RKO (cell line): ENCODE results near the gene SDHAF3.
"Not testable (repeated sequence)": the region's sequence is repeated elsewhere in the genome, so short reads cannot be mapped to it uniquely, and the experiment has no call there.

Source experiments
- DNase-seq: peaks from one replicate; pipeline ENCODE4 v3.0.0-alpha.2; 2016; ENCODE audit warnings: low spot score

The SDHAF3 gene

DNA sequence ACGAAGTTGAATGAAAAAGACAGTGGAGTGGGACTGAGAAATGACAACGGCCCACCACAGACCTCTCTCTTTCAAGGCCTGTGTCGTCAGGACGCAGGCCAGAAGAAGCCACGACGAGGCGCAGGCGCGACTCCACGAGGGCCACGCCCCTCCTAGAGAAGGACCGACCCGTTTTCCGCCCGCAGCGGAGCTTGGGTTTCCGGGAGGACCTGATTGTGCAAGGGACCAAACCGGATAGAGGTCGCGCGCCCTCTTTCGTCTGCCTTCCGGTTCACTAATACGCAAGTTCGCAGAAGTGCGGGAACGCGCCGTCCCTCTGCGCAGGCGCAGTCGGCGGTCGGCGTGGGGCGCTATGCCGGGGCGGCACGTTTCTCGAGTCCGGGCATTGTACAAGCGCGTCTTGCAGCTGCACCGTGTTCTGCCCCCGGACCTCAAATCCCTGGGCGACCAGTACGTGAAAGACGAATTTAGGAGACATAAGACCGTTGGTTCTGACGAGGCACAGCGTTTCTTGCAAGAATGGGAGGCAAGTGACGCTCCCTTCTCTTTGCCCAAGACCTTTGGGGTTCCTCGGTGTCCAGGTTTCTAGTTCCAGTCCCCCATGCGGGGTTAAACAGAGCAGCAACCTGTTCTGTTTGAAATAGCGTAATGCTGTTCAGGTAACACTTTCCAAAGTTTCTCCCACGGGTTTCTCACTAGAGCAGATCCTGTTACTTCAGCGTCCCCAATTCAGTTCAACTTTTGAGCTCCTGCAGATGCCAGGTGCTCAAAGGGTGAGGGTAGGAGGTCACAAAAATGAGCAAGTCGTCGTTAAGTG, at the start of gene SDHAF3:
SDHAF3 (plus strand) TSS at position 327 of the 817 bp plus-strand sequence; CDS start at position 353, 26 bp downstream.
- DNase-seq, result peak; percentile 100

DNA sequence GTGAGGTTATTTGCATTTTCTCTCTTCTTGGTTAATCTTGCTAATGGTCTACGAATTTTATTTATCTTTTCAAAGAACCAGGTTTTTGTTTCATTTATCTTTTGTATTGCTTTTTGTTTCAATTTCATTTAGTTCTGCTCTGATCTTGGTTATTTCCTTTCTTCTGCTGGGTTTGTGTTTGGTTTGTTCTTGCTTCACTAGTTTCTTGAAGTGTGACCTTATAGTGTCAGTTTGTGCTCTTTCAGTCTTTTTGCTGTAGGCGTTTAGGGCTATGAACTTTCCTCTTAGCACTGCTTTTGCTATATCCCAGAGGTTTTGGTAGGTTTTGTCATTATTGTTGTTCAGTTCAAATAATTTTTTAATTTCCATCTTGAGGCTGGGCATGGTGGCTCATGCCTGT, 45.5 kb upstream of the SDHAF3 start:
- DNase-seq, result not testable (repeated sequence)

DNA sequence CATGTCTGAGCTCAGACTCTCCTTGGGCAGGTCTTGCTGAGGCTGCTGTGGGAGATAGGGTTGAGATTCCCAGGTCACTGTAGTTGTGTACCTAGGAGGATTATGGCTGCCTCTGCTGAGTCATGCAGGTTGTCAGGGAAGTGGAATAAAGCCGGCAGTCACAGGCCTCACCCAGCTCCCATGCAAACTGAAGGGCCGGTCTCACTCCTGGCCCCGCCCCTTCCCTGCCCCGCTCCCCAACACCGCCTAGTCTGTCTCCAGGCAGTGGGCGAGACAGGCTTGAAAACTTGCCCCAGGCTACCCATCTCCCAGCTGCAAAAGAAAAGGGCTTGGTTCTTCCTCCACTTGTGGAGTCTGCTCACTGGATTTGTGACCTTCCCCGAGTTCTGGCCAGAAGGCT, 41.6 kb upstream of the SDHAF3 start:
- DNase-seq, result no peak

DNA sequence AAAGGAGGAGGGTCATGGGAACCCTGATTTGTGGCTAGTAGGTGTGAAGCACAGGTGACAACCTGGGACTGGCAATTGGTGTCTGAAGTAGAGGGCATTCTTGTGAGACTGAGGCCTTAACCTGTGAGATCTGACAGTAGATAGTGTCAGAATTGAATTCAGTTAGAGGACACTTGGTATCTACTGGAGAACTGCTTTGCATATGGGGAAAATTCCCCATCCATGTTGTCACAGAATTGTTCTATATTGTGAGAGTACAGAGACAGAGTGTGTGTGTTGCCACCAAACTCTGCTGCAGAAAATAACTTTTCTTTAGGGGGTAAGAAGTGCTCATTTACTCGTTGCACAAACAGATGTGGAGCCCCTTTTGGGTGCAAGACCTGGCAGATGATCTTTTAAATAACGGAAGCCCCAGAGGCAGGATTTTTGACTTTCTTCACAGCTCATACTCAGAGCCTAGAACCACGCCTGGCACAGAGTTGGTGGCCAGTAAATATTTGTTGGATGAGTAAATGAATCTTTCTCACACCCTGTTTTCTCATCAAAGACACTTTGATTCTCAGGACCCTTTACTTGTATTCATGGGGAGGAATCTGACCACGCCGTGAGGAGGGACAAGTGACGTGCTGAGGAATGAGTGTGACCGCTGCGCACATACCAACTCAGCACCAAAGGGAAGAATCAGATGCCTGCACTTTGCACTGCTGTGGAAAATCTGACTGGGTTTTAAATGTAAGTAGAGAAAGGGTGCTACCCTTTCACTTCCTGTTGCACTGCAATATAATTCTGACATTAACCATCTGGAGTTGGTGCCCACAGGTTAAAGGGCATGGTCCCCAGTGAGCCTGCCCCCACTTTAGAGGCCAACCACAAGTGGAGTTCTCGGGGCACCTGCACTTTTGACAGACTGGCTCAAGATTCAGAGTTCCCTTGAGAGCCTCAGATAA, 39.2 kb upstream of the SDHAF3 start:
- DNase-seq, result no peak

DNA sequence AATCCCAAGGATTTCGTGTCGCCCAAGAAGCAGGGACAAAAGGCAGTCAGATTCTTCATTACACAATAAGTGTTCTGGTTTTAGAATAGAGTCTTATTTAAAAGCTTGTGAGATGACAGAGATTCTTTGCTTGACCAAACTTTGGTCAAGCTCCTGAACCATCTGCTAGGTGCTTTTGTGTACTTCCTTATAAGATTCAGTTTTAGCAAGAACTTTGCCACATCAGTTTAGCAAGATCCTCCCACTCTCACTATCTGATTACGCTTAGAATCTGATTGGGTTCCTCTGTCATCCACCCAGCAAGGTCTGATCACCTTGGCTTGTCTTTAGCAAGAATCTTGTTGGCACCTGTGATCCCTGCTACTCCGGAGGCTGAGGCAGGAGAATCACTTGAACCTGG, 38.2 kb upstream of the SDHAF3 start:
- DNase-seq, result no peak

DNA sequence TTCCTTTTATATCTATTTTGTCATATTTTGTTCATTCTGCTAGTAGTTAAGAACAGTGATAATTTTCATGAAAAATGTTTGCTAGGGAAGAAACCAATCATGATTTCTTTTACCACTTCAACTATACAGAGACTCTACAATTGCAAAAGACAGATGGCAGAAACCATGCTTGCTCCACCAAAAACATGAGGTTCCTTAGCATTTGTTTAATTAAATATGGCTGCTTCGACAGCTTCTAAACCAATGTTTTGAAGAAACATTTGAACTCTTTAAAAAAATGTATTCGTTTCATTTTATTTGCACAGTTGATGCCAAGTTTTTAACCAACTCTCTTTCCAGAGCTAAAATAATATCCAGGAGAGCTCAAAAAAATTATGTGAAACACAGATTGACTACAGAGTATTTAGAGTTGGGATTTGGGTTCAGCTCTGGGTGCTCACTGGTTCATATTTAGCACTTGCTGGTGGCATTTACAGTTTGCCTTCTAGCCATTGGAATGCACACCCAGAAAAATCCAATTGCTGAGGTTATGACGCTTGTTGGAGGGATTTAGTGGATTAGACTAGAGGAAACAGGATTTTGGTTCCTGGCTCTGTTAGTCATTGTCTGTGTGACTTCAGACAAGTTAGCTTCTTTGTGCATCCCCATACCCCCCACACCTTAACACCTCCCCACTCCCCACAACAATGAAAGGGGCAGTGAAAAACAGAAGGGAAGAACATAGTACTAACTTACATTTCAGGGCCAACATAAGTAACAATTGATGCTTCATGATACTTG, 35.8 kb upstream of the SDHAF3 start:
- no peak for DNase-seq

DNA sequence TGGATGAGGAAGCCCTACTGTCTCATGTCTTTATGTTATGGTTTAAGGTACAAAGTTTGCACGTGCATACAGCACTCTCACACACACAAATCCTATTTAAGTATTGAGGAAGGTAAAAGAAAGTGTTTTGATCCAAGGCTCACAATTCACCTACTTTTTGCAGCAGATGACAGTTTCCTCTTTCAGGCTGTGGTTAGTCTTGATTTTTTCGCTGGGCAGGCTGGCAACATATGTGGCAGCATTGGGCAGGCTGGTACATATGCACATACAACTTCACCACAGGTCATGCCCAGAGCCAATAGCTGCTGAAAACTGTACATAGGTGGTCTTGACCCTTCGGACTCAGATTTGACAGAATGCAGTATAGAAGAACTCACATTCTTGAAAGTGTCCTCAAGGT, 29.1 kb upstream of the SDHAF3 start:
- DNase-seq, result no peak

DNA sequence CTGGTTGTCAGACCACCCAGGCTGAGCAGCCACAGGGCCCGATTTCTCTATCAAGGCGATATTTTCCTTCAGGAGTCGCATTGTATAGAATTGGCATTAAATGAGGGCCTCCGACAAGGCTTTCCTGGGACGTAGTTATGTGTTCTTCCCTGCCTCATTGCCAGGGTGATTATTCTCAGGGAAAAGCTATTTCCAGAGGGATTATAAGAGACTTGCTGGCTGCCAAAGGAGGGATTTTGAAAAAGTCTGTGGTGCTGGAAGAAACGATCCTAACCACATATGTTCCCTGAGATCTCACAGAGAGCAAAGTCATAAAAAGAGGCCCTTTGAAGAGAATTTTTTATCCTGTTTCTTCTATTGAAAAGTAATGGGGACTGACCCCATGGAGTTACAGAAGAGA, 27.7 kb upstream of the SDHAF3 start:
- no peak for DNase-seq

DNA sequence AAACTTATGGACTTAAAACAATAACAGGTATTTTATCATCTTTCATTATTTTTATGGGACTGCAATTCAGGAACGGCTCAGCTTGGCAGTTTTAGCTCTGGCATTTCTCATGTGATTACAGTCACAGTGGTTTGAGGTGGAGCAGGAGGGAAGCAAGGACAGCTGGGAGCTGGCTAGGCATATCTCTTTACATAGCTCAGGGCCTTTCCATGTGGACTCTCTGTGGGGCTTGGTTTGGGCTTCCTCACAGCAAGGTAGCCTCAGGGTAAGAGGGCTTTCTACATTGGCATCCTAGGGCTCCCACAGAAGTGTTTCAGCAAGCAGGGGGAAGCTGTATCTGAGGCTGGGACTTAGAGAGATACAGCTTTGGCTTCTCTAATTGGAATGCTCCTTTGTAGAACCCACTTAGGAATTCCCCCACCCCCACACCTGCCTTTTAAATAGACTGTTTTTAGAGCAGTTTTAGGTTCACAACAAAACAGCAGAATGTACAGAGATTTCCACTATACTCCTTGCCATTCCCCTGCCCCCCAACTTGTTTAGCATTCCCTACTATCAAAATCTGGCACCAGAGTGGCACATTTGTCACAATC, 26.6 kb upstream of the SDHAF3 start:
- no peak for DNase-seq

DNA sequence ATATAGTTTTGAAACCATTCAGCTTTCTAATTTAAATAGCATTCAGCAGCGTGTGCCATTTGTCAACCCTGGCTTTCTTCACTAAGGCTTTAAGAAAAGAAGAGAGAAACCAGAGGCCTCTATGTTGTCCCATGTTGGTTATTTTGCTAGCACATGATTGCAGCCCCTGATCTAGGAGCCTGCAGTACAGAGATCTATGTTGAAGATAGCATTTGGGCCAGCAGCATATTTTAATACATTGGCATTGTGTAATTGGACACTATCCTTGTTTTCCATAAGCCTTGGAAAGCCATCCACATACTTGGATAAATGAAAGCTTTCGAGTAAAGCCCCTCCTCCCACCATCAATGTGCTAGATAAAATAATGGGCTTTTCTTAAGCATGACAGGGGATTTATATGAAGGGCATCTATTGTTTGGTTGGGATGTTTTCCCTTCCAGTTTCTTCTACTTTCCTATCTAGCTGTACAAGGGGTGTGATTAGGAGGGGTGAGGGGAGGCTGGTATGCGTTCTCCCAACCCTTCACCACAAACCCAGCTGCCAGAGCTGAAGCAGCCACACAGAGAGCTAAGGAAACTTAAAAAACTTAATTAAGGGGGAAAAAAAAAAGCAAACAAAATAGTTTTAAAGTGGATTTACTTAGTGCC, 23.1 kb upstream of the SDHAF3 start:
- no peak for DNase-seq

DNA sequence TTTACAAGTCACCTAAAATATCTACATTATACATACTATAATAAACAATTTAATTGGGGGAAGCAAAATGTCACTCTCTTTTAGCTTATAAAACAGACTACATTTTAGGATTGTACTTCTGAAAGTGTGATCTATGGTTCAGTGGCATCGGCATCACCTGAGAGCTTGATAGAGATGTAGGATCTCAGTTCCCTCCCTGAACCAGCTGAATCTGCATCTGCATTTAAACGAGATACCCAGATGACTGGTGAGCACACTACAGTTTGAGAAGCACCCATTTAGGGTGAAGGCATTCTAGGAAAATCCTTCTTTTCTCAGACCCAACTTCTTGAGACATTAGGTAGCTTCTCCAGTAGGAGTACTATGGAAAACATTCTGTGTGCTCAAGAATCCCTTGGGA, 21.5 kb upstream of the SDHAF3 start:
- no peak for DNase-seq

DNA sequence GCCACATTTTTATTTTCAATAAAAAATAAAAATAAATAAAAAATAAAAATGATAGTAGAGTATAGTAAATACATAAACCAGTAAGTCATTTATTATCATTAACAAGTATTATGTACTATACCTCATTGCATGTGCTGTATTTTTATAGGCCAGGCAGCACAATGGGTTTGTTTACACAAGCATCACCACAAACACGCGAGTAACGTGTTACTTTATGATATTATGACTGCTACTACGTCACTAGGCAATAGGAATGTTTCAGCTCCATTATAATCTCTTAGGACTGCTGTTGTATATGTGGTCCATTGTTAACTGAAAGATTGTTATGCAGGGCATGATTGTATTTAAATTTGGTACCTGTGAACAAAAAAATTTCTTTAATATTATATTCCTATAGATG, 20.8 kb upstream of the SDHAF3 start:
- no peak for DNase-seq

DNA sequence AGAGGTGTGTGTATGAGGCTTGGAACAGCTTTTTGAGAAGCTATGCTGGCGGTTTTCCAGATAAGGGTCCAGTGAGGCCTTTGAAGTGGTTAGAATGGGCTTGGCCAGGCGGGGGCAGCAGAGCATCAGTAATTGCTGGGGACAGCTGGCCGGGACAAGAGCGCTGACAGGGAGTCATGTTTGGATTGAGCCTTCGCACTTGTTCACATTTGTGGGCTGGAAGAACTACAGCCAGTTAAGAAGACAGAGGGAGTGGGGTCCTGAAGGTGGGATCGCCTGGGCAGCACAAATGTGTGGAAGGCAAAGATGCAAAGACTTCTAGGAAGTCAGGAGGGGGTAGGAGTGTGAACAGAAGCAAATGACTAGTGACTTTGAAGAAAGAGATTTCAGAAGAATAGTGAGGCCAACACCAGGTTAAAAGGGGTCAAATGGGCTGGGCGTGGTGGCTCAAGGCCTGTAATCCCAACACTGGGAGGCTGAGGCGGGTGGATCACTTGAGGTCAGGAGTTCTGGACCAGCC, 12.7 kb upstream of the SDHAF3 start:
- peak; percentile 85 for DNase-seq

DNA sequence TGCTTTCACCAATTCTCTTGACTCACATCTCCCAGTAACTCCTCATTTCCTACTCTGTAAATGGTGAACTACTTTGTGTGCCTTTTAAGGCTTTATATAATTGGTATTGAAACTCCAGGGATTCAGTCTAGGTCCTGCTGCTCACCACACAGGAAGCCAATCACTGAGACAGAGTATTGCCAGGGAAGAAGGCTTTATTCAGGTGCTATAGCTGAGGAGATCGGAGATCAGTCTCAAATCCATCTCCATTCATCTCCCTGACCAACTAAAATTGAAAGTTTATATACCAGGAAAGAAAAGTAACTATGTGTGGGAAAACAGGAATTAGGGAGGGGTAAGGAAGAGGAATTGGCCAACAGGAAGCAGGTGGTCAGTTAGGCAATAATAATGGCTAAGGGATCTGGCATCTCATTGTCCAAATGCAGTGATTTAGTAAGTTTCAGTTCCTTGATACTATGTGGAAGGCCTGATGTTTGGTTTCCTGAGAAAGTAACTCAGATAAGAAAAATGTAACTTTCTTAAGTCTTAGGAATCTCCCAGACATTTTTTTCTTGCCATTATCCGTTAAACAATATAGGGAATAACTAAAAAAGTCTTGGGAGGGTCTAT, 10.2 kb upstream of the SDHAF3 start:
- DNase-seq, result no peak

DNA sequence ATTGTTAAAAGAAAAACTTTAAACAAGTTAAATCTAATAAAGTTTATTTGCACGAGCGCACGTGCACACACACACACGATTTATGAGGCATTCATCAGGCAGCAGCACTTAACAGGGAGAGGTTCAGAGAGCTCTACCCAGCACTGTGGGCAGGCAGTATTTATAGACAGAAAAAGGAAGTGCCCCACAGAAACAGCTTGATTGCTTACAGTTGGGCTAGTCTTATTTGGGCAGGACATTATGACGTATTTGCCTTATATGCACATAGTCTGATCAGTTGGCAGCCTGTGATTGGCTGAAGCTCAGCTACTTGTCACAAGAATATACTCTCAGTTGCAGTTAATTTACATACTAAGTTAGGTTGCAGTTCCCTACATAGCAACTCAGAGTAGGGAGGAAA, 1.2 kb upstream of the SDHAF3 start:
- peak; percentile 32 for DNase-seq

DNA sequence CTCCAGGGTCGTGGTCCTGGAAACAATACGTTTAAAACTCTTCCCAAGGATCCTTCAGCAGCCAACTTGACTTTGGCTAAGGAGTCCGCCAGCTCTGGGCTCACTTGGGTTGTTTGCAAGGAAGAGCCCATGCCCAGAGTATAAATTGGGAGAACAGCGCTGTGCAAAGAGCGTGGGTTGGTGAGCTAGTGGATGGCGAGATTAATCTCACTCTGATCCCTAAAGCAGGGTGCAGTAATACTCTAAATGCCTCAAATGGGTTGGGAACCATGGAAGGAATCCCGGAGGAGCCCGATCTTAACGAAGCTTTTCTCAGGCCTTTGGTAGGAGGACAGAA, 495 bp upstream of the SDHAF3 start:
- DNase-seq, result no peak

DNA sequence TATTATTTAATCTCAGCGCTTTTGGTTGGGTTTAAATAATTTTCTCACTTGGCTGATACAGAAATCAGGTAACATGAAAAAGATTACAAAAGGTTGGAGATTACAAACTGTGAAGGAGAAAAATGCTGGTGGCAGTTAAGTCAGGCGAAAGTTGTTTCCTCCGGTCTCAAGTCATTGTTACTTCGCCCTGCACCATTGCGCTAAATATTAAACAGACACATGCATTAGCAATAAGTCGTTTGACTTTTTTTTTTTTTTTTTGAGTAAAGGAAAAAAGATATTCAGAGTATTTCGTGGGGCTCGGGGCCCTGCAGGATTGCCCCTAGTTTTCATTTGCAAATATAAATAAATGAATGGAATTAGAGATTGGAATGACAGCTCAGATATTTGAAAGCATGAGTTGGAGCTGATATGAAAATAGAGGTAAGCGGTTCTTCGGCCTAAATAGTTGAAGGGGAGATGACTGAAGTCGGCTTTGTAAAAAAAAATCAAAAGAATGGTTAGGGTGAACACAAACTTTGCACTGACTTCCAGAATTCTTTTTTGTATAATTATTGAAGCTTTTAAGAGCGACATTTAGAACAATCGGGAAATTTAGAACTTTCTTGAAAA, 914 bp downstream of the SDHAF3 start:
- peak; percentile 53 for DNase-seq

DNA sequence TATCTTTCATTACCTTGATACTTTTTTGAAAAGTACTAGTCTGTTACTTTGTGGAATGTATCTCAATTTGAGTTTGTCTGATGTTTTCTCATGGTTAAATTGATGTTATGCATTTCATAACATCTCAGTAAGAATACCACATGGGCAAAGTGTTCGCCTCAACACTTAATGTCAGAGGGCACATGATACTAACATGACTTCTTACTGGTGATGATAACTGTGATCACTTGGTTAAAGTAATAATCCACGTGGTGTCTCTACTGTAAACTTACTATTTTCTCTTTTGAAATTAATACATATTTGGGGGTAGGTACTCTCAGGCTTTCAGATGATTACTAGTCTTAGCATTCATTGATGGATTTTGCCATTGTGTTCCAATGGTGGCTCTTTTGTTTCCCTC, 2.2 kb downstream of the SDHAF3 start:
- DNase-seq, result no peak

DNA sequence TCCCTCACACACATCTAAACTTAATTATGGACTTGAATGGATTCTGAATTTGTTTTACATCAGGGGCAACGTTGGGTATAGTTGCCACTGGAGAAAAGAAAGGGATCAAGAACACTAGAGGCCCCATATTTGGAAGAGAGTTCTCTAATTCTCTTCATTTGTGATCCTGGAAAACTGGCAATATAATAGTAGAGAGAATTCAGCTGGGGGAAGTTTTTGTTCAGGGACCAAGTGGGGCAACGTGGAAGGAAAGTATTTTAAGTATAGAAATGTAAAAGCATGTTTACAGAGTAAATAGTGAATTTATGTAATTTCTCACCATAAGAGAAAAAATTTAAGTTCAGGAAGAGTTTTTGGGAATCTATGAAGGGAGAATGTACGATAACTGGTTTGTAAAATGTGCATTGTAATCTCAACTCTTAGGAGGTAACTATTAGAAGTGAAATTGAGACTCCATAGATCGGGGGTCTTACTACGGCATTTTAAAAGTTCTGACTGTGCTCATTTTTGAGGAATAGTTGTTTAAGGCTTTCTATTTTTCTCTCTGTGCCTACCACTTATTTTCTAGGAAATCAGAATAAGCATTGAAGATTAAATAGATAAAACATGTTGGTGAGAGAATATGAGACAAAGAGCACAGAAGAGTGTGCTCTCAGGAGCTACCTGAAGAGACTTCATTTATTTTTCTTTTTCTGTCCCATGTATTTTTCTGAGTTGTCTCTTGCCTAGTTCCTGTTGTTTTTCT, 3.4 kb downstream of the SDHAF3 start:
- DNase-seq, result no peak

DNA sequence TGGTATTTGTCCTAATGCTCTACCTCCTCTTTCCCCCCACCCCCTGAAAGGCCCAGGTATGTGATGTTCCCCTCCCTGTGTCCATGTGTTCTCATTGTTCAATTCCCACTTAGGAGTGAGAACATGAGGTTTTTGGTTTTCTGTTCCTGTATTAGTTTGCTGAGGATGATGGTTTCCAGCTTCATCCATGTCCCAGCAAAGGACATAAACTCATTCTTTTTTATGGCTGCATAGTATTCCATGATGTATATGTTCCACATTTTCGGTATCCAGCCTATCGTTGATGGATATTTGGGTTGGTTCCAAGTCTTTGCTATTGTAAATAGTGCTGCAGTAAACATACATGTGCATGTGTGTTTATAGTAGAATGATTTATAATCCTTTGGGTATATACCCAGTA, 5.6 kb downstream of the SDHAF3 start:
- DNase-seq, result not testable (repeated sequence)
